Prostate gland (tissue), 2 donors: Measurements from ENCODE around the gene CFAP61. TPM values are rescaled to one million over a fixed set of nuclear protein-coding genes. Genes with fewer than 3 reads are reported as not detected.

Source experiments
- DNase-seq: peaks from one replicate; pipeline ENCODE4 v3.0.0-alpha.2; 2019; ENCODE audit warnings: low spot score
- H3K27ac ChIP-seq, 2 donors: fragments of 200-600 bp; sonication (generic); 2 replicates each; pipeline ENCODE4 v1.5.1; 2017 to 2019
- H3K27me3 ChIP-seq: fragments of 200-600 bp; sonication (generic); replicated peaks from 2 replicates; pipeline ENCODE4 v1.5.1; 2019; ENCODE audit not compliant: insufficient read depth
- H3K36me3 ChIP-seq, 2 donors: fragments of 200-600 bp; sonication (generic); 1 replicate in 1 of 2; 2 replicates in 1 of 2; pipeline versions ENCODE4 v1.5.1 to v1.8.1; 2017 to 2019
- H3K4me1 ChIP-seq: fragments of 200-600 bp; sonication (generic); replicated peaks from 2 replicates; pipeline ENCODE4 v1.5.1; 2019
- H3K4me3 ChIP-seq, 2 donors: fragments of 200-600 bp; sonication (generic); 2 replicates each; pipeline ENCODE4 v1.5.1; 2017 to 2019
- H3K9me3 ChIP-seq: fragments of 200-600 bp; sonication (generic); 2 replicates; pipeline ENCODE4 v1.5.1; 2017
- POLR2A ChIP-seq: fragments of 450-650 bp; IDR thresholded peaks from one replicate; pipeline ENCODE4 v1.6.1; 2016; ENCODE audit warnings: antibody characterized with exemption, mild to moderate bottlenecking
- POLR2AphosphoS5 ChIP-seq: sonication (generic); formaldehyde crosslinking; IDR thresholded peaks from one replicate; pipeline ENCODE4 v1.6.1; 2017; ENCODE audit warnings: antibody characterized with exemption
- WGBS: methylation state at CpG from one replicate; pipeline ENCODE4 v1.1.5; 2018; 5-methylcytosine and 5-hydroxymethylcytosine counted together
- intact Hi-C: fragments of 100-400 bp; cut with DNase I; formaldehyde crosslinking; loops from one replicate; pipeline ENCODE4 v1.14.2; 2022
- total RNA-seq, 2 donors: library from RNA; depleted of rRNA; stranded (reverse); fragments of >200 nt; gene quantifications; one replicate each; pipeline ENCODE4 v1.1.0, GENCODE V29; 2016
- TF ChIP-seq, protein P1 (sequence below), 4 experiments: fragments of 200-600 bp in 2 of 4; fragments of 450-650 bp in 2 of 4; sonication (generic) in 2 of 4; IDR thresholded peaks; 1 replicate in 3 of 4; 2 replicates in 1 of 4; pipeline ENCODE4 v1.5.1; 2016 to 2019; ENCODE audit warnings: antibody characterized with exemption in 4 of 4, mild to moderate bottlenecking in 2 of 4, moderate library complexity in 2 of 4

CFAP61 gene
- total RNA-seq, 2 donors from 2014 or later = 0.14 to 8.1 TPM

- intact Hi-C loops = loop anchor here (5.0 kb wide), 2 partner anchors 153 to 483 kb away; no protein-coding TSS in a partner anchor
- TF ChIP-seq POLR2A (no peak), POLR2AphosphoS5 (peak; percentile 11)
- TF ChIP-seq, protein P1, sequence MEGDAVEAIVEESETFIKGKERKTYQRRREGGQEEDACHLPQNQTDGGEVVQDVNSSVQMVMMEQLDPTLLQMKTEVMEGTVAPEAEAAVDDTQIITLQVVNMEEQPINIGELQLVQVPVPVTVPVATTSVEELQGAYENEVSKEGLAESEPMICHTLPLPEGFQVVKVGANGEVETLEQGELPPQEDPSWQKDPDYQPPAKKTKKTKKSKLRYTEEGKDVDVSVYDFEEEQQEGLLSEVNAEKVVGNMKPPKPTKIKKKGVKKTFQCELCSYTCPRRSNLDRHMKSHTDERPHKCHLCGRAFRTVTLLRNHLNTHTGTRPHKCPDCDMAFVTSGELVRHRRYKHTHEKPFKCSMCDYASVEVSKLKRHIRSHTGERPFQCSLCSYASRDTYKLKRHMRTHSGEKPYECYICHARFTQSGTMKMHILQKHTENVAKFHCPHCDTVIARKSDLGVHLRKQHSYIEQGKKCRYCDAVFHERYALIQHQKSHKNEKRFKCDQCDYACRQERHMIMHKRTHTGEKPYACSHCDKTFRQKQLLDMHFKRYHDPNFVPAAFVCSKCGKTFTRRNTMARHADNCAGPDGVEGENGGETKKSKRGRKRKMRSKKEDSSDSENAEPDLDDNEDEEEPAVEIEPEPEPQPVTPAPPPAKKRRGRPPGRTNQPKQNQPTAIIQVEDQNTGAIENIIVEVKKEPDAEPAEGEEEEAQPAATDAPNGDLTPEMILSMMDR (IDR thresholded peaks at IDR 0.05) = peak in 3 of 4 experiments; percentile 37 to 63 (median 55)
- Histone ChIP-seq H3K27ac (no peak overlapping the region), H3K36me3 (no peaks in the 10 kb centered on the region), H3K4me1 (no peaks in the 10 kb centered on the region), H3K9me3 (no peaks in the 10 kb centered on the region), H3K27me3 (no peaks in the 10 kb centered on the region), H3K4me3 (no peak overlapping the region)
- DNase-seq = no peak
- WGBS = 3% methylated on average over 3 of the region's 3 CpGs
Observed at GRCh38 chr20:20083807-20084206, 31.5 kb downstream of the CFAP61 start.

- intact Hi-C loops = loop anchor here (5.0 kb wide), 2 partner anchors 153 to 483 kb away; no protein-coding TSS in a partner anchor
- no peaks in the 10 kb centered on the region for H3K36me3 ChIP-seq
- no peak overlapping the region for H3K27ac ChIP-seq
- no peak overlapping the region for H3K4me3 ChIP-seq
- no peak for DNase-seq
- H3K9me3 ChIP-seq = no peaks in the 10 kb centered on the region
- no peaks in the 10 kb centered on the region for H3K4me1 ChIP-seq
- 71% methylated on average over 8 of the region's 8 CpGs for WGBS
- H3K27me3 ChIP-seq = no peaks in the 10 kb centered on the region
- TF ChIP-seq POLR2AphosphoS5 (no peak), POLR2A (no peak)
- TF ChIP-seq, protein P1 (IDR thresholded peaks at IDR 0.05) = no peak
Observed at GRCh38 chr20:20084296-20084752, 32.0 kb downstream of the CFAP61 start.

- intact Hi-C loops = no loop called here
- Histone ChIP-seq H3K9me3 (no peaks in the 10 kb centered on the region), H3K27me3 (no peaks in the 10 kb centered on the region), H3K4me1 (no peaks in the 10 kb centered on the region), H3K36me3 (no peaks in the 10 kb centered on the region), H3K4me3 (no peak overlapping the region), H3K27ac (no peak overlapping the region)
- DNase-seq = no peak
- 88% methylated on average over 9 of the region's 9 CpGs for WGBS
- no peak for TF ChIP-seq POLR2AphosphoS5
- TF ChIP-seq, protein P1 (IDR thresholded peaks at IDR 0.05) = no peak
- TF ChIP-seq POLR2A = no peak
Observed at GRCh38 chr20:20085071-20085470, 32.7 kb downstream of the CFAP61 start.

- intact Hi-C loops = no loop called here
- Histone ChIP-seq H3K27ac (no peak overlapping the region), H3K9me3 (no peaks in the 10 kb centered on the region), H3K36me3 (no peaks in the 10 kb centered on the region), H3K4me1 (no peaks in the 10 kb centered on the region), H3K27me3 (no peaks in the 10 kb centered on the region), H3K4me3 (no peak overlapping the region)
- no peak for TF ChIP-seq POLR2A
- peak; percentile 96 for TF ChIP-seq POLR2AphosphoS5
- TF ChIP-seq, protein P1 (IDR thresholded peaks at IDR 0.05) = no peak
- 17% methylated on average over 2 of the region's 2 CpGs for WGBS
- peak; percentile 74 for DNase-seq
Observed at GRCh38 chr20:20085812-20086211, 33.5 kb downstream of the CFAP61 start.

DNA sequence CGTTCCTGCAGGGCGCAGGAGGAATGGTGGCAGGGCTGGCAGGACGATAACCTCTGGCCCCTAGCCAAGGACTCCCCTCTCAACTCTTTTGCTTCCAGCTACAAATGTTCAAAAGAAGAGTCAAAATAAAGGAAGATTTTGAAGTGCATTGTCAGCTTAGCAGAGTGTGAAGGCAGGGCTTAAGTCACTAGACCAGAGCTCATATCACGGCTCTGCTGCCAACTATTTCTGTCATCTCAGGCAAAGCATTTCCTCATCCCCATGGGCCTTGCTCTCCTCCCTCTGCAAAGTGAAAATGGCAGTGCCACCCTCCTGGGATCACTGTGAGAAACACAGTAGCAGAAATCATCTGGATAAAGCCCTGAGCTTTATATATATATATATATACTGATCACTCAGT lies 36.7 kb downstream of the CFAP61 start:
- TF ChIP-seq POLR2A (no peak), POLR2AphosphoS5 (no peak)
- TF ChIP-seq, protein P1 (IDR thresholded peaks at IDR 0.05) = no peak
- no peak for DNase-seq
- intact Hi-C loops = no loop called here
- Histone ChIP-seq H3K4me1 (no peaks in the 10 kb centered on the region), H3K27ac (no peak overlapping the region), H3K4me3 (no peak overlapping the region), H3K27me3 (no peaks in the 10 kb centered on the region), H3K36me3 (no peaks in the 10 kb centered on the region), H3K9me3 (no peaks in the 10 kb centered on the region)
- WGBS = 91% methylated on average over 4 of the region's 4 CpGs
